HepG2 (cell line): ENCODE measurements around the gene CCDC201. TPM values are rescaled to one million over a fixed set of nuclear protein-coding genes. Genes with fewer than 3 reads are reported as not detected.
A peak's percentile ranks its signal among the peaks of the same experiment; 100 is the strongest.

Experiments used
- SKI ChIP-seq: fragments of 450-650 bp; IDR thresholded peaks from one replicate; pipeline ENCODE4 v1.6.1; 2018; ENCODE audit warnings: mild to moderate bottlenecking; ENCODE audit not compliant: partially characterized antibody
- SMARCE1 ChIP-seq: fragments of 450-650 bp; IDR thresholded peaks from 2 replicates; pipeline ENCODE4 v1.6.1; 2017; ENCODE audit warnings: borderline replicate concordance
- ZNF292 ChIP-seq: sonication (generic); formaldehyde crosslinking; IDR thresholded peaks from 2 replicates; pipeline ENCODE4 v1.8.1; 2022; ENCODE audit warnings: mild to moderate bottlenecking, low read depth, missing genetic modification reagents, borderline replicate concordance
- ZNF607 ChIP-seq: sonication (generic); formaldehyde crosslinking; IDR thresholded peaks from 2 replicates; pipeline ENCODE4 v1.5.1; 2020; ENCODE audit warnings: missing genetic modification reagents, mild to moderate bottlenecking, borderline replicate concordance
- ZNF687 ChIP-seq: sonication (generic); formaldehyde crosslinking; IDR thresholded peaks from 2 replicates; pipeline ENCODE4 v1.5.1; 2020; ENCODE audit warnings: mild to moderate bottlenecking, missing genetic modification reagents, moderate library complexity
- ZNF782 ChIP-seq: sonication (generic); formaldehyde crosslinking; IDR thresholded peaks from 2 replicates; pipeline ENCODE4 v1.4.0; 2020; ENCODE audit warnings: missing genetic modification reagents, mild to moderate bottlenecking, borderline replicate concordance
- polyA plus RNA-seq, 8 experiments: library from polyadenylated mRNA; depleted of rRNA in 3 of 8; stranded (reverse) in 7 of 8; unstranded in 1 of 8; fragments of >200 nt; fragmentation: Illumina TruSeq in 4 of 8; extraction: Trizol in 4 of 8; gene quantifications; 2 replicates each; pipeline versions ENCODE4 v1.2.1 to v1.2.3, GENCODE V29; 2011 to 2016; ENCODE audit warnings: low read depth in 4 of 8, missing spikeins in 1 of 8, mixed read lengths in 1 of 8; ENCODE audit not compliant: insufficient read depth in 1 of 8
- total RNA-seq, 5 experiments: library from RNA; depleted of rRNA; stranded (reverse); fragments of >200 nt; fragmentation: Illumina TruSeq; extraction: Trizol; gene quantifications; 2 replicates each; pipeline ENCODE4 v1.2.3, GENCODE V29; 2016; ENCODE audit warnings: low read depth in 1 of 5

The CCDC201 gene
- total and polyA plus RNA-seq, 2 of the 13 experiments (the other 11 are each of a cell fraction or from before 2014, with no cell fraction given) = 0.92 TPM; not detected in 1

GRCh38 chr7:45865594-45866410 lies 7.1 kb downstream of the CCDC201 start (continued):
- TF ChIP-seq ZNF292 (CRISPR knock-in tag) (peak; percentile 83; the same call in 1 of the 2 replicates), ZNF687 (CRISPR knock-in tag) (peak; percentile 97), ZNF782 (CRISPR knock-in tag) (0 out of 2 replicates have a peak, but pooled peaks have one; percentile 32), SKI (no peak), ZNF607 (CRISPR knock-in tag) (peak; percentile 91; the same call in 1 of the 2 replicates), SMARCE1 (no peak)
- TF ChIP-seq, all 625 proteins: peak for 66
